ENCODE measurements around the gene RPA3. TPM values are rescaled to one million over a fixed set of nuclear protein-coding genes. Genes with fewer than 3 reads are reported as not detected.
A peak's percentile ranks its signal among the peaks of the same experiment; 100 is the strongest.

The RPA3 gene
- total RNA-seq, 6 donors from 2014 or later: 6.3 to 31.1 (median 19.5) TPM

DNA sequence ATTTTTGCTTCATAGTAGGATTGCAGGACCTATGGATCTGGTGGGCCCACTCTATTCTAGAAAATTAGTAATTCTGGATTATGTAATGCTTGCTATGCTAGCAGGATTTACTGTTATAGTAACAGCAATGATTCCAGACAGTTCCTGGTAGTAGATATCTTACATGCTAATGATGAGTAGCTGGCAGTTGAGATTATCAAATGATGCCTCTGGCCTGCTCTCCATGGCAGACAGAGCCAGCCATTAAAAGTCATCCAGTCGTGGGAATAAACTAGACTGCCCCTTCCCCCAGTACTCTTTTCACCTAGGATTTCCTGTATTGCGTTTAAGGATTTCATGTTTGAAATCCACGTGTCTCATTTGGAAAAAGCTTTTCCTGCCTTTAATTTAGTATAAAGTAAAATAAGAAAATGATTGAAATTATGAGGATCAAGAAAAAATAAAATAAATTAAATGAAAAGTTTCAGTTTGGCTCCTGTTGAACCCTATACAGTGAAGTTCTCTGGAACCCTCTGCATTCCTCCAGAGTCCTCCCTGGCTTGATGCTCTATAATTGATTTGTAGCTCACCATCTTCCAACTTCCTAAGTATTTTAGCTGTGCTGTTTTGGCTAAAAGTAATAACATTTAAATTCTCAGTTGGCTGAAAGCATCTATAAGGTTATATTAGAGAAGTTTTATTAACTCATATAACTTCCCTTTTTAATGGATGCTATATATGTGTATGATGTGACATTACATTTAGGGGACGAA is 63.3 kb downstream of the RPA3 start:
- WGBS, 2 donors: 60 to 73% methylated on average over 4 of the region's 4 CpGs
- Histone ChIP-seq H3K27me3 (no peaks in the 10 kb centered on the region), H3K4me3 (no peak overlapping the region), H3K27ac (no peak overlapping the region), H3K4me1 (peaks cover 0 to 3% (median 0%) of the 10 kb centered on the region in 4 donors), H3K9me3 (no peaks in the 10 kb centered on the region), H3K36me3 (no peaks in the 10 kb centered on the region)
- ATAC-seq (ENCODE audit: low FRiP score in 2 of 2): no peak
- DNase-seq: no peak
- TF ChIP-seq, protein P1, sequence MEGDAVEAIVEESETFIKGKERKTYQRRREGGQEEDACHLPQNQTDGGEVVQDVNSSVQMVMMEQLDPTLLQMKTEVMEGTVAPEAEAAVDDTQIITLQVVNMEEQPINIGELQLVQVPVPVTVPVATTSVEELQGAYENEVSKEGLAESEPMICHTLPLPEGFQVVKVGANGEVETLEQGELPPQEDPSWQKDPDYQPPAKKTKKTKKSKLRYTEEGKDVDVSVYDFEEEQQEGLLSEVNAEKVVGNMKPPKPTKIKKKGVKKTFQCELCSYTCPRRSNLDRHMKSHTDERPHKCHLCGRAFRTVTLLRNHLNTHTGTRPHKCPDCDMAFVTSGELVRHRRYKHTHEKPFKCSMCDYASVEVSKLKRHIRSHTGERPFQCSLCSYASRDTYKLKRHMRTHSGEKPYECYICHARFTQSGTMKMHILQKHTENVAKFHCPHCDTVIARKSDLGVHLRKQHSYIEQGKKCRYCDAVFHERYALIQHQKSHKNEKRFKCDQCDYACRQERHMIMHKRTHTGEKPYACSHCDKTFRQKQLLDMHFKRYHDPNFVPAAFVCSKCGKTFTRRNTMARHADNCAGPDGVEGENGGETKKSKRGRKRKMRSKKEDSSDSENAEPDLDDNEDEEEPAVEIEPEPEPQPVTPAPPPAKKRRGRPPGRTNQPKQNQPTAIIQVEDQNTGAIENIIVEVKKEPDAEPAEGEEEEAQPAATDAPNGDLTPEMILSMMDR (IDR thresholded peaks at IDR 0.05): no peak
- no peak for TF ChIP-seq POLR2A (IDR thresholded peaks at IDR 0.05)
- no peak for TF ChIP-seq POLR2AphosphoS5 (IDR thresholded peaks at IDR 0.05)
- TF ChIP-seq EP300 (IDR thresholded peaks at IDR 0.05): no peak

DNA sequence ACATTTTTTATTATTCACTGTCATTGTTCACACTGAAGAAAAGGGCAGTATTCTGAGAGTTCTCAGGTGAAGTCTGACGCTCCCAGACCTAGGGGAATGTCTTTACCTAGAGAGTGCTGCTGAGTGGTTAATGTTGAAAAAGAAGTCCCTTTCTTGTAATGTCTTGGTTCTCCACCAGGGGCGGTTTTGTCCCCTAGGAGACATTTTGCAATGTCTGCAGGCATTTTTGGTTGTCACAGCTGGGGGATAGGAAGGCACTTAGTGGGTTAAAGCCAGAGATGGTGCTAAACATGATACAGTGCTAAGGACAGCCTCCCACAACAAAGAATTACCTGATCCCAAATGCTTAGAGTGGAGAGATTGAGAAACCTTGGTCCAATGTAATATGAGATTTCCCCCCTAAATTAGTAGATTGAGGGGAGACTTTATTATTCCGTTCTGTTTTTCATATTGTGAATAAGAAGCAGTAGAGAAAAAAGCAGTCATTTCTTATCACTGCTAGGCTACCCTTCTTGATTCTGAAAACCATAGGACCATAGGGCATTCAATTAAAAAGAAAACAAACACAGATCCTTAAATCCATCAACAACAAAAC is 64.7 kb downstream of the RPA3 start:
- ATAC-seq (ENCODE audit: low FRiP score in 2 of 2): no peak
- TF ChIP-seq, protein P1 (IDR thresholded peaks at IDR 0.05): peak in 4 of 6 experiments; percentile 17 to 36 (median 28)
- TF ChIP-seq POLR2A (IDR thresholded peaks at IDR 0.05): no peak

DNA sequence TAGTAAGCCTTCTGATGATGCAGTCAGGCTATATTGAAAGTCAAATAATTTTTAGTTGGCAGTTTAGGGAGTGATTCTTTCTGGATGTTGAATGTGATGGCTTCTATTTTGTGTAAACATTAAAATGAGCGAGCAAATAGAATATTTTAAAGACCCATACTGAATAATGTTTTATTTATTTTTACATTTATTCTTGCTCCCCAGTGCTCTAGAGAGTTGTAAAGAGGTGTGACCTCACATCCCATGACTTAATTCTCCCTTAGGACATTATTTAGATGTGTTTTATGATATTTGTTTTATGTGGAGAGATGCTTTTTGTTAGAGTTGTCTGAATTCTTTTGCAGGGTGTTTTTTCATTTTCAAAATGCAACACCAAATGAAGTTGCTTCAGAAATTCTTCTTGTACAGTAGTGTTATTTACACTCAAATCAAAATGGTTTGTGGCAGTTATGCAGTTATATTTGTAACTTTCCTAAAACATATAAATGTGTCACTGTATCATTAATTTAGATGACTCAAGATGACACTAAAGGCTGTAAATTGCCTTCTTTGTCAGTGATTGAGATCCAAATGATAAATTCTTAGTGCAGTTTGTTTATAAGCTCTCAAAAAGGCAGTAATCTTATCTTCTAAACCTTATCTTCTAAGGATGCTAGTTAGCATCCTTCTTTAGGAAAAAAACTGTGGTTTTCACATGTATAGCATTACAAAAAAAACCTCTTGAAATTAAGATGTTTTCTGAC is 65.4 kb downstream of the RPA3 start:
- WGBS, 2 donors: 81 to 86% methylated on average over 1 of the region's 1 CpG
- no peak for DNase-seq
- ATAC-seq (ENCODE audit: low FRiP score in 2 of 2): no peak

More for the DNA sequence above, 64.7 kb downstream of the RPA3 start:
- Histone ChIP-seq H3K27ac (no peak overlapping the region), H3K36me3 (no peaks in the 10 kb centered on the region), H3K4me1 (peaks cover 0 to 3% (median 0%) of the 10 kb centered on the region in 4 donors), H3K27me3 (no peaks in the 10 kb centered on the region), H3K4me3 (no peak overlapping the region), H3K9me3 (no peaks in the 10 kb centered on the region)
- WGBS, 2 donors: 78 to 92% methylated on average over 3 of the region's 3 CpGs
- DNase-seq: no peak

DNA sequence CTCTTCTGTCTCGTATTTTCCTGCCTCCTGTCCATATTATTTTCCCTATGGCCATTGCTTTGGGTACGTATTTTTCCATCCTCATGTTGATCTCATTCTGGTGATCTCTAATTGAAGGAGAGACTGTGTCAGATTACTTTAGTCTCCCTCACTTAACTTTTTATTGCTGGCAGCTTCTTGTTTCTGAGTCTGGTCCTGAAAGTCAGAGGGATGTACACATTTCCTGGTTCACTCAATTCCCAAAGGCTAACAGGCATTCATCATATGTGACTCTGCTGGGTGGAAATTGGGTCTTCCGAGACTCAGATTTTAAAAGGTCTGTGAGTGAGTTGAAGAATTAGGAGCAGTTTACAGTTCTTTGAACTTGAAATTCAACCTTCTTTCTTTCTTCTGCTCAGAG is 66.9 kb downstream of the RPA3 start:
- ATAC-seq (ENCODE audit: low FRiP score in 2 of 2) (no peak), DNase-seq (no peak)
- 59 to 62% methylated on average over 3 of the region's 3 CpGs for WGBS, 2 donors
- Histone ChIP-seq H3K36me3 (no peaks in the 10 kb centered on the region), H3K4me3 (no peak overlapping the region), H3K27ac (no peak overlapping the region), H3K27me3 (no peaks in the 10 kb centered on the region), H3K4me1 (peaks cover 0 to 3% (median 0%) of the 10 kb centered on the region in 4 donors), H3K9me3 (no peaks in the 10 kb centered on the region)
- TF ChIP-seq EP300 (IDR thresholded peaks at IDR 0.05) (no peak), POLR2A (IDR thresholded peaks at IDR 0.05) (no peak), POLR2AphosphoS5 (IDR thresholded peaks at IDR 0.05) (no peak)
- TF ChIP-seq, protein P1 (IDR thresholded peaks at IDR 0.05): no peak

More for the DNA sequence above, 65.4 kb downstream of the RPA3 start:
- Histone ChIP-seq H3K36me3 (no peaks in the 10 kb centered on the region), H3K4me1 (peaks cover 0 to 3% (median 0%) of the 10 kb centered on the region in 4 donors), H3K27me3 (no peaks in the 10 kb centered on the region), H3K4me3 (no peak overlapping the region), H3K27ac (no peak overlapping the region), H3K9me3 (no peaks in the 10 kb centered on the region)
- TF ChIP-seq EP300 (IDR thresholded peaks at IDR 0.05) (no peak), POLR2A (IDR thresholded peaks at IDR 0.05) (no peak), POLR2AphosphoS5 (IDR thresholded peaks at IDR 0.05) (no peak)
- TF ChIP-seq, protein P1 (IDR thresholded peaks at IDR 0.05): no peak

Data from upper lobe of left lung (tissue), 6 donors.